Breast epithelium (tissue), 4 donors: ENCODE measurements around the gene FUT7. TPM values are rescaled to one million over a fixed set of nuclear protein-coding genes. Genes with fewer than 3 reads are reported as not detected.

Experiments
- DNase-seq, 2 donors: peaks; one replicate each; pipeline ENCODE4 v3.0.0-alpha.2; 2019; ENCODE audit warnings: low spot score in 2 of 2
- H3K27ac ChIP-seq, 2 donors: fragments of 200-600 bp; sonication (generic) in 1 of 2; one replicate each; pipeline ENCODE4 v1.5.1; 2016 to 2019; ENCODE audit warnings: mild to moderate bottlenecking in 1 of 2
- H3K27me3 ChIP-seq, 2 donors: fragments of 200-600 bp; sonication (generic) in 1 of 2; one replicate each; pipeline versions ENCODE4 v1.5.1 to v1.6.0; 2017 to 2019; ENCODE audit warnings: control low read depth in 1 of 2, mild to moderate bottlenecking in 1 of 2
- H3K36me3 ChIP-seq: fragments of 200-600 bp; one replicate; pipeline ENCODE4 v1.5.1; 2019
- H3K4me1 ChIP-seq, 2 donors: fragments of 200-600 bp; sonication (generic); one replicate each; pipeline ENCODE4 v1.5.1; 2016 to 2019; ENCODE audit warnings: control low read depth in 1 of 2
- H3K4me3 ChIP-seq, 3 donors: fragments of 200-600 bp; sonication (generic); 1 replicate in 2 of 3; 2 replicates in 1 of 3; pipeline ENCODE4 v1.5.1; 2016 to 2019; ENCODE audit warnings: mild to moderate bottlenecking in 3 of 3, moderate library complexity in 2 of 3
- H3K9me3 ChIP-seq, 2 donors: fragments of 200-600 bp; sonication (generic) in 1 of 2; one replicate each; pipeline ENCODE4 v1.5.1; 2016 to 2019; ENCODE audit warnings: control low read depth in 1 of 2
- CTCF ChIP-seq, 3 donors: fragments of 450-650 bp; IDR thresholded peaks; one replicate each; pipeline ENCODE4 v1.5.1; 2016 to 2017; ENCODE audit warnings: antibody characterized with exemption in 3 of 3, mild to moderate bottlenecking in 3 of 3, moderate library complexity in 3 of 3
- POLR2A ChIP-seq: fragments of 450-650 bp; IDR thresholded peaks from one replicate; pipeline ENCODE4 v1.6.1; 2016; ENCODE audit warnings: antibody characterized with exemption, mild to moderate bottlenecking, moderate library complexity
- POLR2AphosphoS5 ChIP-seq, 3 donors: sonication (generic); formaldehyde crosslinking; IDR thresholded peaks; one replicate each; pipeline ENCODE4 v1.6.1; 2017; ENCODE audit warnings: antibody characterized with exemption in 3 of 3
- intact Hi-C: fragments of 100-400 bp; cut with DNase I; formaldehyde crosslinking; loops from one replicate; pipeline ENCODE4 v1.15.1; 2023; ENCODE audit warnings: low total_unique reads
- total RNA-seq, 3 donors: library from RNA; depleted of rRNA; stranded (reverse); fragments of >200 nt; gene quantifications; one replicate each; pipeline ENCODE4 v1.1.0, GENCODE V29; 2016

FUT7 gene
- total RNA-seq, 3 donors from 2014 or later: not detected

GRCh38 chr9:137050570-137050969 lies 18.7 kb upstream of the FUT7 start:
- H3K27me3 ChIP-seq: peaks cover 5 to 24% of the 10 kb centered on the region in 2 donors
- no peaks in the 10 kb centered on the region for H3K9me3 ChIP-seq
- no peaks in the 10 kb centered on the region for H3K36me3 ChIP-seq
- TF ChIP-seq POLR2AphosphoS5 (IDR thresholded peaks at IDR 0.05): no peak
- no peak for TF ChIP-seq POLR2A
- TF ChIP-seq CTCF (IDR thresholded peaks at IDR 0.05): no peak
- DNase-seq: no peak
- intact Hi-C loops: no loop called here
- H3K4me3 ChIP-seq: no peak overlapping the region
- no peak overlapping the region for H3K27ac ChIP-seq
- H3K4me1 ChIP-seq: peaks cover 13 to 19% of the 10 kb centered on the region in 2 donors

DNA sequence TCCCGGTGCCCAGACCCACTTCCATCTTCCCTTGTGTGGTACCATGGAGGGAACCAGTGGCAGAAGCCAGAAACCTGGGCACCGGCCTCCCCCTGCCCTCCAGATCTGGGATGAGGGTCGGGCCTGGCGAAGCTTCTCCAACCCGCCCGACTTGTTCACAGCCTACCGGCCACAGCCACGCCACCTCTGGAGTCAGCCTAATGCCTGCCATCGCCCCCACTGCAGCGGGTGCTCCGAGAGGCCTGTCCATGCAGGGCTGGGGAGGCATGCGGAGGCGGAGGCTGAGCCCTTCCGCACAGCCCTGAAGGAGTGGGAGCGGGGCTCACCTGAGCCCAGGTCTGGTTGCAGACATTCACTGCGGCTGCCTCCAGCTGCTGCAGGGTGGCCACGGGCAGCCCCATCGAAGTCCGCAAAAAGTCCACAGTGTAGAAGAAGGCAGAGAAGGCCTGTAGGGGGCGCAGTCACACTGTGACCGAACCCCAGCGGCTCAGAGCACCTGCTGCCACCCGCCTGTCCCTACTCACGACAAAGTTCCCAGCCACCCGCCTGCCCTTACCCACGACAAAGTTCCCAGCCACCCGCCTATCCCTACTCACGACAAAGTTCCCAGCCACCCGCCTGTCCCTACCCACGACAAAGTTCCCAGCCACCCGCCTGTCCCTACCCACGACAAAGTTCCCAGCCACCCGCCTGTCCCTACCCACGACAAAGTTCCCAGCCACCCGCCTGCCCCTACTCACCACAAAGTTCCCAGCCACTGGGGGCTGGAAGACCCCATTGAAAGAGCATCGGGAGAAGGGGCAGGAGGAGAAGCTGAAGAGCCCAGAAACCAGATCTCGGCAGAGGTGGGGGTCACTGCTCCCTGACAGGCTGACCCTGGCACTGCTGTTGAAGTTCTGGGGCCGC lies 17.9 kb upstream of the FUT7 start:
- H3K4me1 ChIP-seq: peaks cover 11 to 22% of the 10 kb centered on the region in 2 donors

GRCh38 chr9:137048655-137049543 lies 17.0 kb upstream of the FUT7 start:
- Histone ChIP-seq H3K27me3 (peaks cover 5 to 24% of the 10 kb centered on the region in 2 donors), H3K36me3 (no peaks in the 10 kb centered on the region), H3K4me3 (peak overlapping the region in 2 of 3 donors; percentile 9 to 31), H3K9me3 (no peaks in the 10 kb centered on the region), H3K27ac (no peak overlapping the region), H3K4me1 (peaks cover 12 to 14% of the 10 kb centered on the region in 2 donors)
- DNase-seq: no peak
- intact Hi-C loops: no loop called here
- no peak for TF ChIP-seq POLR2AphosphoS5 (IDR thresholded peaks at IDR 0.05)
- no peak for TF ChIP-seq CTCF (IDR thresholded peaks at IDR 0.05)

More for the DNA sequence above, 17.9 kb upstream of the FUT7 start:
- H3K4me3 ChIP-seq: peak overlapping the region in 1 of 3 donors; percentile 31
- no peak for DNase-seq
- H3K9me3 ChIP-seq: no peaks in the 10 kb centered on the region
- intact Hi-C loops: no loop called here
- TF ChIP-seq POLR2AphosphoS5 (IDR thresholded peaks at IDR 0.05): no peak
- TF ChIP-seq POLR2A: no peak
- peak; percentile 32 to 49 (median 48) for TF ChIP-seq CTCF (IDR thresholded peaks at IDR 0.05)
- peaks cover 5 to 24% of the 10 kb centered on the region in 2 donors for H3K27me3 ChIP-seq
- H3K36me3 ChIP-seq: no peaks in the 10 kb centered on the region
- no peak overlapping the region for H3K27ac ChIP-seq

DNA sequence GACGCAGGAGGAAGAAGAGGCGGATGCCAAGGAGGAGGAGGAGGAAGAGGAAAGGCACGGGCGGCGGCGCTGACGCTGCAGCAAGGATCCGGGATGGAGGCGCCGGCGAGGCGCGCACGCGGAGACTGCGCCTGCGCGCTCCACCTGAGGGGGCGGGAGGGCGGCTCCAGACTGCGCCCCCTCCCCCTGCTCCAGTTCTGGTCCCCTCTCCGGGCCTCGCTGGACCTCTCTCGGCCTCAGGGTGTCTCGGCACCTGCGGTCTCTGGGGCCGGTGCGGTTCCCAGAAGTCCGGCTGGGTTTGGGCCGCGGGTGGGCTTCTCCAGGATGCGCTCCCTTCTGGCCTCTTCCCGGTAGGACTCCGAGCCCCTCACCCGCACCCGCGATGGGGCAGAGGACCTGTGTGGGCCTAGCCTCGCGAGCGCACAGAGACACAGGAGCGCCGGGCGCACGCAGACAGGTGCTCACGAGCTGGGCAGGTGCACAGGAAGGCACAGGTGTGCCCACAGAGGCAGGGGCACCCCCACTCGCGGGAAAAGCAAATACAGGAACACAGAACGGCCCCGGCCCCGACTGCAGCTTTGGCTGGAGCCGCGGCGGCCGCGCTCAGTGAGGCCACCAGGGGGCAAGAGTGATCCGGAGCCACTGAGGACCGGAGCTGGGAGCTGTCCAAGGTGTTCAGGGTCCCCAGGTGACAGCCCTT lies 14.3 kb upstream of the FUT7 start, which contains the start of gene NPDC1:
Gene NPDC1 (minus strand): TSS at position 90 of the 700 bp plus-strand sequence. CDS start 188 bp downstream, outside the sequence.
- DNase-seq: peak in 1 of 2 donors; percentile 83
- Histone ChIP-seq H3K4me3 (peak within 1 kb of the TSS; percentile 60 to 91 (median 64)), H3K27me3 (peaks cover 5 to 24% of the 10 kb centered on the region in 2 donors), H3K36me3 (no peaks in the 10 kb centered on the region), H3K27ac (peak within 1 kb of the TSS in 1 of 2 donors; percentile 49), H3K4me1 (peaks cover 10 to 12% of the 10 kb centered on the region in 2 donors), H3K9me3 (no peaks in the 10 kb centered on the region)
- intact Hi-C loops: no loop called here
- TF ChIP-seq POLR2A: no peak
- no peak for TF ChIP-seq POLR2AphosphoS5 (IDR thresholded peaks at IDR 0.05)
- TF ChIP-seq CTCF (IDR thresholded peaks at IDR 0.05): peak; percentile 84 to 93 (median 84)
